GM18861 (cell line): Measurements from ENCODE around the gene HSPBP1.

Experiments
- ATAC-seq: cut with Tn5 transposase; IDR thresholded peaks from one replicate; pipeline ENCODE4 v1.9.1; 2021; ENCODE audit not compliant: unreplicated experiment

Gene HSPBP1

DNA sequence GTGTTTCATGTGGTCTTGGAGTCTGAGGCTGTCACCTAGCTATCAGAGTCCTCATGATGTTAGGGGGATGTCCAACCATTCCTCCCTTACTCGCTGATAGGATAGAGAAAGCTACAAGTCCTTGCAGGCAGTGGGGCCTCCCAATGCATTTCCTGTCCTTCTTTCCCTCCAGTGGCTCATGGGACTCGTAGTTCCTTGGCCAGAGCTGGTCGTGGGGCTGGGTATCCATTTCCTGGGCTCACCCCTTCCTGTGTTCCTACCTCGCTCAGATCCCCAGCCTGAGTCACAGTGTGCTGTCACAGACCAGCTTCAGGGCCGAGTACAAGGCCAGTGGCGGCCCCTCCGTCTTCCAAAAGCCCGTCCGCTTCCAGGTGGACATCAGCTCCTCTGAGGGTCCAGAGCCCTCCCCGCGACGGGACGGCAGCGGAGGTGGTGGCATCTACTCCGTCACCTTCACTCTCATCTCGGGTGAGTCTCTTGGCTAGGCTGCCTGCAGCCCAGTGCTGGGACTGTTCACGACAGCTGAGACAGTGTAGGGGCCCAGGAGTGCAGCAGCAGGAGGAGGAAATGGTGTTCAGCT, 26.2 kb upstream of the HSPBP1 start:
- ATAC-seq, result no peak

DNA sequence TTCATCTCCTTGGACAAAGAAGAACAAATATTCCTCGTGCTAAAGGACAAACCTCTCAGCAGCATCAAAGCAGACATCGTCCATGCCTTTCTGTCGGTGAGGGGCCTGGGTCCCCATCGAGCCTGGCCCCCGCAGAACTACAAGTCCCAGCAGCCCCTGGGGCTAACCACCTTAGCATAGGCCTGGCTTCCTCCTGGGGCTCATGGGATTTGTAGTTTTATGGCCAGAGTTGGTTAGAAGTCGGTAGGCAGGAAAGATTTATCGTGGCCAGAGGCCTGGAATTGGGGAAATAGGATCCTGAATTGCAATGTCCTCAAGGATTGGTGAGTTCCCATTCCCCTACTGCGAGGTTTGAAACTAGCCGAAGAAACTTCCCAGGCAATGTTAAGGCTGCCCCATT, 25.6 kb upstream of the HSPBP1 start:
- no peak for ATAC-seq

DNA sequence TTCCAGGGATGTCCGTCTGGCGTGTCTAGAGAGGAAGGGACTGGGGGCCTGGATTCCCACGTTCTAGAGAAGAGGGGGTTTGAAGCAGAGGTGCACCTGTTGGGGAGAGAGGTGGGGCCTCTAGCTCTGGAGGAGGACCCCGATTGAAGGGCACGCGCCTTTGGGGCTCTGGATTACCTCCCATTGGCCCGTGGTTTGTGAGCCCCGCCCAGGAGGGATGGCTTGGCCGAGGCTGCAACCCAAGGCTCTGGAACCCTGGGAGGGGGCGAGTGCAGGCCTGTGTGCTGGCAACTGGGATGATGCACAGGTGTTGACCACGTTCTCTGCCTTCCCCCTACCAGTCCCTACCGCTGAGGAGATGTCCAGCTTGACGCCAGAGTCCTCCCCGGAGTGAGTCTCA, 25.1 kb upstream of the HSPBP1 start:
- ATAC-seq, result no peak

DNA sequence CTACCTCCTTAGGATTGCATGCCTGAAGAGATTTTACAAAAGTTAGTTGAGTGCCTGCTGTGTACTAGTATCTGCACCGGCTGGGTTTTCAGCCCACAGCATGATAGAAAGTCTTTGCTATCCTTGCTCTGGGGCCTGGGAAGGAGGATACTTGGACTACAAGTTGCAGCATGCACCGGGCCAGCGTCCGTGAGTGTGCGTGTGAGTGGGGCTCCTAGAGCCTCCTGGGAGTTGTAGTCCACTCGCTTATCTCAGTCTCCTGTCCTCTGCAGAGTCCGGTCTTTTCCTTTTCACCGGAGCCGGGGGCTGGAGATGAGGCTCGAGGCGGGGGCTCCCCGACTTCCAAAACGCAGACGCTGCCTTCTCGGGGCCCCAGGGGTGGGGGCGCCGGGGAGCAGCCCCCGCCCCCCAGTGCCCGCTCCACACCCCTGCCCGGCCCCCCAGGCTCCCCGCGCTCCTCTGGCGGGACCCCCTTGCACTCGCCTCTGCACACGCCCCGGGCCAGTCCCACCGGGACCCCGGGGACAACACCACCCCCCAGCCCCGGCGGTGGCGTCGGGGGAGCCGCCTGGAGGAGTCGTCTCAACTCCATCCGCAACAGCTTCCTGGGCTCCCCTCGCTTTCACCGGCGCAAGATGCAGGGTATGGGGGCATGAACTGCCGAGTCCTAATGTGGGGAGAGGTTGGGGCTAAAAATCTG, 24.5 kb upstream of the HSPBP1 start:
- no peak for ATAC-seq

DNA sequence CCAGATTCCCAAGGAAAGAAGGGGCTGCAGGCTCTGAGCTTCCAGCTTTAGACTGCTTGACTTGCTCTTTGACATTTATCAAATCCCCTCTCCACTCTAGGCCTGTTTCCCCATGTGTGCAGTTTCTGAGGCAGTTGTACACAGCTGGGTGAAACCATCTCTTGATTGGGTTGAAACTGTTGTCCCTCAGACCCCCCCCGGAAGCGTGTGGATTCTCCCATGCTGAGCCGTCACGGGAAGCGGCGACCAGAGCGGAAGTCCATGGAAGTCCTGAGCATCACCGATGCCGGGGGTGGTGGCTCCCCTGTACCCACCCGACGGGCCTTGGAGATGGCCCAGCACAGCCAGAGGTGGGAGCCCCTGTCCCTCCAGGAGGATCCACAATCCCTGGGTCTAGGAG, 23.6 kb upstream of the HSPBP1 start:
- no peak for ATAC-seq

DNA sequence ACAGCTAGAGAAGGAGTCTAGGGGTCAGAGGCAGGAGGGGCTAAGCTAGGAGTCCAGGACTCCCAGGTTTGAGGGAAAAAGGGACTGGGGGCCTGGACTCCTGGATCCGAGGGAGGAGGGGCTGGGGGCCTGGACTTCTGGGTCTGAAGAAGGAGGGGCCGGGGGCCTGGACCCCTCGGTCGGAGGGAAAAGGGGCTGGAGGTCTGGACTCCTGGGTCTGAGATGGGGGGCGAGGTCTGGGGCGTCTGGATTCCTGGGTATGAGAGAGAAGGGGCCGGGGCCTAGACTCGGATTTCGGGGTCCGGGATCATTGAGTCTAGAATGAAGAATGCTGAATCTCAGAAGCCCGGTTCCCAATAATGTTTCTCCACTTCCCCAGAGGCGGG, 22.4 kb upstream of the HSPBP1 start:
- ATAC-seq, result no peak

DNA sequence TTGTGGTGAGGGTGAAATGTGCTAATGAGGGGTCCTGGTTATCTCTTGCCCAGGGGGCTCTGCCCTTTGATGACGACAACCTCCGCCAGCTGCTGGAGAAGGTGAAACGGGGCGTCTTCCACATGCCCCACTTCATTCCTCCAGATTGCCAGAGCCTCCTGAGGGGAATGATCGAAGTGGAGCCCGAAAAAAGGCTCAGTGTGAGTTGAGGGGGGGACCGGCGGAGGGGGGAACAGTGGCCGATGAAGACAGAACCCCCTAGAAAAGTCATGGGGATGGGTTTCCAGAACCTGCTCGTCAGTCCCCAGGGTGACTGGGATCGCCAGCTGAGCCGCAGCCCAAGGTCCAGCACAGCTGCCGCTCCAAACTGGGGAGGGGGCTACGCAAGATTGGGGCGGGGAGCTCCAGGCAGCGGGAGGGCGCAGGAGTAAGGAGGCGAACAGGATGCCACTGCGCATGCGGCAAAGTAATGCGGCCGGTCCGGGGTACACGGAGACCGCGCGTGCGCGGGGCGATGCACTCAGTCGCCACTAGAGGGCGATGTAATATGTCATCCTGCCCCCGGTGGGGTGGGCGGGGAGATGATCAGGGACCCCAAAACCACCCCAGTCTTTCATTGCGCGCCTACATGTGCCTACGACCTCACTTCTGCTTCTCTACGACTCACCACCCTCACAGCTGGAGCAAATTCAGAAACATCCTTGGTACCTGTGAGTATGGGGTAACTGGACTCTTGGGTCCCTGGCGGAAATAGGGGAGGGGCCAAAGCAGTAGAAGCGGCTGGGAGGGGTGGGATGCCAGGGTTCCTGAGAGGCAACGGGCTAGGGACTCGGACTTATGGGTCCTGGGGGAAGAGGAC, 21.8 kb upstream of the HSPBP1 start:
- no peak for ATAC-seq

DNA sequence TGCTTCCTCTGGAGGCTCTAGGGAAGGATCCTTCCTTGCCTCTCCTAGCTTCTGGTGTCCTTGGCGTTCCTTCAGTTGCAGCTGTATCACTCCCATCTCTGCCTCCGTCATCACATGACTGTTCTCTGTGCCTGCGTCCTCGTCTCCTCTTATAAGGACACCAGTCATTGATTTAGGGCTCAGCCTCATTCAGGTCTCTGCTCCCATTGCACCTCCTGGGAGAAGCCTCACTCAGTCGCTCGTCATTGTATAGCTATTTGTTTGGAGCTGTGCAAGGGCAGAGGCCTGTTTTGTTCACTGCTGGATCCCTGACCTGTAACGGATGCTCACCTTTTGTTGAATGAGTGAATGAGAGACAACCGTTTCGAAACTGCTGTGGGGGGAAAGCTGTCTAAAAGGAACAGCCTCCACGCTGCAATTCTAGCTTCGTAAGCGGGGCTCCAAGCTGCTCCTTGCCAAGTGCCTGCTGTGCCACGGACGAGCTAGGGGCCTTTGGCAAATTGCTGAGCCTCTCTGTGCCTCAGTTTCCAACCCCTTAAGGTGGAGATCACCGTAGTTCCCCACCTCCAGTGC, 21.1 kb upstream of the HSPBP1 start:
- ATAC-seq, result no peak

DNA sequence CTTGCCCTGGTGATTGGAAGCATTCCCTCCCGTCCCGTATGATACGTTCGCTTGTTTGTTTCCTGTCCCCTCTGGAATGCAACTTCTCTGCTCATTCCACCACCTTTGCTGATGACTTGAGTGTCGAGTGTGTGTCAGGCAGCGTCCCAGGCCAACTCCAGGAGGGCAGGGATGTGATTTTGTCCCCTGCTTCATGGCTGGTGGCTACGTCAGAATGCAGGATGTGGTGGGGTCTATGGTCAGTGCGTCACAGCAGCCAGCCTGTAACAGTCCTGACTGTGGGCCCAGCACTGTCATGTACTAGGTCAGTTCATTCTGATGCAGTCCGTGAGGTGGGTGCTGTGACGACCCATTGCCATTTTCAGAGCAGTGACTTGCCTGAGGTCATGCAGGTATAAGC, 20.1 kb upstream of the HSPBP1 start:
- no peak for ATAC-seq

DNA sequence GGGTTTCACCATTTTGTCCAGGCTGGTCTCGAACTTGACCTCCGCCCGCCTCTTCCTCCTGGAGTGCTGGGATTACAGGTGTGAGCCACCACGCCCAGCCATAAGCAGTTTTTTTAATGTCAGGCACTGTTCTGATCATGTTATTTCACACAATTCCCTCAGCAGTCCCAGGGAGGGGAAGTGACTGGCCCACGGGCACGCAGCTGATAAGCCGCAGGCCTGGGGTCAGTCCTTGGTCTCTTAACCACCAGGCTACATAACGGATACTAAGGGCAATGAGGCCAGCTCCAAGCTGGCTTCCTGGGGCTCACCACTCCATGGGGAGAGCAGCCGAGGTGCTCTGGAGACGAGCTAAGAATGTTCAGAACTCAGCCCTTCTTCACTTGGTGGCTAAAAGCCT, 17.4 kb upstream of the HSPBP1 start:
- no peak for ATAC-seq

DNA sequence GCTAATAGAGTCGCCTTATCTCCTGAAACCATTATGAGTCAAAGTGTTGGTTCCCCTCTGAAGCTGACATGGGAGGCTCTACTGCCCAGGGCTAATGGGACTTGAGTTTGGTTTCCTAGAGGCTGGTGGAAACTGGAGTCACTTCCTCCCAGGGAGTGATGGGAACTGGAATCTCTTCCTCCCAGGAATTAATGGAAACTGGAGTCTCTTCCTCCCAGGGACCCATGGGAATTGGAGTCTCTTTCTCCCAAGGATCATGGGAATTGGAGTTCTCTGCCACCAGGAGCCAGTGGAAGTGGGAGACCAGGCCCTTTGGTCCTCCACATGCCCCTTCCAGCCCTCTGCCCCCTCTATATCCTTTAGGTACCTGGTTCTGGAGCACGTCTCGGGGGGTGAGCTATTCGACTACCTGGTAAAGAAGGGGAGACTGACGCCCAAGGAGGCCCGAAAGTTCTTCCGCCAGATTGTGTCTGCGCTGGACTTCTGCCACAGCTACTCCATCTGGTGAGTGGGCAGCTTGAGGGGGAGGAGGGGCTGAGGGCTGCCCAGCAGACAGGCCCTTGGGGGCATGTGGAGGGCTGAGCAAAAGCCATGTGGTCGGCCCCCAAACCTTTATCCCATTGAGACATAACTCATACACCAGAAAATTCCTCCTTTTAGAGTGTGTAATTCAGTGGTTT, 9.3 kb upstream of the HSPBP1 start:
- ATAC-seq, result no peak

DNA sequence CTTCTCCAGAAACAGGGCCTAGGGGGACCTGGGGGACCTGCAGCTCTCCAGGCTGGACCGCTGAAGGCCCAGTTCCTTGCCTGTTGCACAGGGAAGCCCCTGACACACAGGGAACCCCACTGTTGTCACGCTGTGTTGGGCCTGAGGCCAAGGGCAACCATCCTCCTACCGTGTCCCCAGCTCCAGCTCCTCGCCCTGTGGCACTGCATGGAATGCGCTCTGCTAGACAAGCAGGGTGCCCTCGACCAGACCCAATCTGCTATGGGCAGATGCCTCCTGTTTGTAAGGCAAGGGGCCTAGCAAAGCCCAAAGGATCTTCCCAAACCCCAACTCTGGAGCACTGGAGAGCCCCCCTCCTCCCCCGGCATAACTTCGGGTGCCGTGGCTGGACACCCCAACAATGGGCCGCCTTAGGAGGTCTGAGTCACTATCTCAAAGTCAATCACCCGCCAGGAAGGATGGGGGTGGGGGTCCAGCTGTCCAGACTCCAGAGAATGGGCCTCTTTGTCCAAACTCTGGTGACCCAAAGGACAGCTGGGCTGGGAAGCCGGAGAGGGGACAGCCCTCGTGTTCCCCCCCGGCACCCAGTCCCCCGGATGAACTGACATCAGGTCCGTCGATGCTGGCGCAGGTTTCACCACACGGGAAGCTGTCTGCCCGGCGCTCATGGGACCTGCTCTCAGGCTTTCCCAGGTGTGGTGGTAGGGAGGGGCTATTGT, 7.6 kb upstream of the HSPBP1 start:
- ATAC-seq, result no peak

DNA sequence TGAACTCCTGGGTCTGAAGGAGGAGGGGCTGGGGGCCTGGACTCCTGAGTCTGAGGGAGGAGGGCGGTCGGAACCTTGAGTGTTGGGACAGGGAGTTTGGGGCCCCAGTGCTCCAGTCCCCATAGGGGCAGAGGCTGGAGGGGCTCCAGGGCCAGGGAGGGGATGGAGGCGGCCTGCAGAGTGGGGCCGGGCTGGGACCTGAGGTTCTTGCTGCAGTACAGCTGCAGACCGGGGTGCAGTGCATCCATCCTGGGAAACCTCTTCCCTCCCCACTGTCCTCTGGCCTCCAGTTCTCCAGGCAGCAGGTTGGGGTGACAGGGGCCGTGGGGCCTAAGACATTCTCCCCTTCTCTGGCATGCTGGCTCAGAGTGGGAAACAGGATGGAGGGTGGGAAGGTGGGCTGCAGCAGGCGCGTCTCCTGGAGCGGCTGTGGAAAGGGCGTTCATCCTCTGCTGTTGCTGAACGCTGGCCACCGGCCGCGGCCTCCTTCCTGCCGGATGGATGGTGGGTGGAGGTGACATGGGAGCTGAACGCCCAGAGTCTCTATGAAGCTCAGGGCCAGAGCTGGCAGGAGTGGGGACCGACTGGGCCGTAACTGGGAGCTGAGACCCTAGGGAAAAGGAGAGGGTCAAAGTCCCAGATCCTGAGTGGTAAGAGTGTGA, 5.5 kb upstream of the HSPBP1 start:
- ATAC-seq, result no peak

DNA sequence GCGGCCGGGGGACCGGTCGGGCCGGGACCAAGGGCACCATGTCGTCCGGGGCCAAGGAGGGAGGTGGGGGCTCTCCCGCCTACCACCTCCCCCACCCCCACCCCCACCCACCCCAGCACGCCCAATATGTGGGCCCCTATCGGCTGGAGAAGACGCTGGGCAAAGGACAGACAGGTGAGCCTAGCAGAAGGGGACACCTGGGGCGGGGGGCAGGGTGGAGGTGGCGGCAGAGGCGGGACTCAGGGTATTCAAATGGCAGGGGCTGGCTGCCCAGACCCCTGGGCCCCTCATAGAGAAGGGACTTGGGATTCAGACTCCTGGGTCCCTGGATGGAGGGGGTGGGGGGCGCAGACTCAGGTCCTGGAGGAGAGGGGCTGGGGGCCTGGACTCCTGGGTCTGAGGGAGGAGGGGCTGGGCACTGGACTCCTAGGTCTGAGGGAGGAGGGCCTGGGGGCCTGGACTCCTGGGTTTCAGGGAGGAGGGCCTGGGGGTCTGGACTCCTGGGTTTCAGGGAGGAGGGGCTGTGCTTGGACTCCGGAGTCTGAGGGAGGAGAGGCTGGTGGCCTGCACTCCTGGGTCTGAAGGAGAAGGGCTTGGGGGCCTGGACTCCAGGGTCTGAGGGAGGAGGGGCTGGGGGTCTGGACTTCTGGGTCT, 4.6 kb upstream of the HSPBP1 start:
- no peak for ATAC-seq

DNA sequence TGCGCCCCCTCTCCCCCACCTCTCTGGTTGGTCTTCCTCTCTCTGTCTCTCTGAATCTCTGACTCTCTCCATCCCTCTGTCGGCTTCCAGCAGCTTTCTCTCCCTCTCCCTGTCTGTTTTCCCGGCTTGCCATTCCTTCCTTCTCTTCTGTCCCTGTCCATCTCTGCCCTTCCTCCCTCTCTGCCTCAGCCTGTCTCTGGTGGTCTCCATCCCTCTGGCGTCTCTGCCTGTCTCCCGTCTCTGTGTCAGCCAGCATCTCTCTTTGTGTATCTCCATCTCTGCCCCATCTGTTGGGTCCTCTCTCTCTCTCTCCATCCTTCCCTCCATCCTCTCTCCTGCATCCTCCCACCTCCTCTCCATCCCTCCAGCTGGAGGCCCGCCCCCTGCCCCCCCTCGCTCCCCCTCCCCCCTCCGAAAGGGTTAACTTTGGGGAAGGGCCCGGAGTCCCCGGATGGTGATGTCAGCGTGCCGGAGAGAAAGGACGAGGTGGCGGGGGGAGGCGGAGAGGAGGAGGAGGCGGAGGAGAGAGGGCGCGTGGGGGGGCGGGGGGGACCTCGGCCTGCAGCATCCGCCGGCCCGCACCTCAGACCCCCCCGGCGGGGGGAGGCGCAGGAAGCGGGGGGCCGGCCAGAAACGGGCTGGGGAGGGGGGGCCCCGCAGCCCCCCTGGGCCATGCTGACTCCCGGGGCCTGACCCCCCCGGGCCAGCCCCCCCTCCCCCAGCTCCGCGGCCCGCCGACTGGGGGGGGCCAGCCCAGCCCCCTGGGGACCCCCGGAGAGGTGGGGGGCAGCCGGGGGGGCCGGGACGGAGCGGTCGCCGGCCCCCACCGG, 3.9 kb upstream of the HSPBP1 start, which contains the start of gene BRSK1:
Gene BRSK1 (plus strand): TSS at position 450 of the 830 bp plus-strand sequence. CDS start 446 bp downstream, outside the sequence.
- ATAC-seq, result no peak

DNA sequence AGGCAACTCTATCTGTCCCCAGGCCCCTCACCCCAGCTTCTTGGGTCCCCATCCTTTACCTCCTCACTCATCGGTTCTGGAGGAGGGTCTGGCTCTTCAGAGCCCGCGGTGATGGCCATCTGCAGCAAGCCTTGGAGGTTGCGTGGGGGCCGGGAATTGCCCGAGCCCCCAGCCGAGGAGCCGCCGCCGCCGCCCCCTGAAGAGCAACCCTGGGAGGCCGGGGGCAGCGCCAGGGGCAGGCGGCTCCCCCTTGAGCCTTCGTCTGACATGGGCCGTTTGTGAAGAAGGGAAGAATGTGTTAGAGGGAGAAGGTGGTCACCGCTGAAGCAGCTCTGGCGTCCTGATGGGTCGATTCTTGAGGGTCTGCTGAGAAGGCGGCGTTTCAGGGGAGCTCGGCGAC, 570 bp downstream of the HSPBP1 start:
- ATAC-seq, result no peak

DNA sequence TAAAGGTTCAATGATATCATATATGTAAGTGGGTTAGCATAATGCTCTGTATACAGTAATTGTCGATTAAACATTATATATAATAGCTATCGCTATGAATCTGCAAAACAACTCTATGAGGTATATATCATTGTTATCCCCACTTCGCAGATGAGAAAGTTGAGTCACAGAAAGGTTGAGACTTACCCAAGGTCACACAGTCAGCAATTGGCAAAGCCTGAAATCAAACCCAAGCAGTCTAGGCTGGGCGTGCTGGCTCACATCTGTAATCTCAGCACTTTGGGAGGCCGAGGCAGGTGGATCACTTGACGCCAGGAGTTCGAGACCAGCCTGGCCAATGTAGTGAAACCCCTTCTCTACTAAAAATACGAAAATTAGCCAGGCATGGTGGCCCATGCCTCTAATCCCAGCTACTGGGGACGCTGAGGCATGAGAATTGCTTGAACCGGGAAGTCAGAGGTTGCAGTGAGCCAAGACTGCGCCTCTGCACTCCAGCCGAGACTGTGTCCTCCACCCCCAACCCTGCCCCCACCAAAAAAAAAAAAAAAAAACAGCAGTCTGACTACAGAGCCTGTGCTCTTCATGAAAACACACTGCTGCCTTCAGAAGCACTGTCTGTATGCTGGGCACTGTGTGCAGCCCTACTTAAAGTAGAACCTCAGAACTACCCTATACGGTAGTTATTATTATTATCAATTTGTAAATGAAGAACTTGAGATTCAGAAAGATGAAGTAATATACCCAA, 1.3 kb downstream of the HSPBP1 start:
- no peak for ATAC-seq

DNA sequence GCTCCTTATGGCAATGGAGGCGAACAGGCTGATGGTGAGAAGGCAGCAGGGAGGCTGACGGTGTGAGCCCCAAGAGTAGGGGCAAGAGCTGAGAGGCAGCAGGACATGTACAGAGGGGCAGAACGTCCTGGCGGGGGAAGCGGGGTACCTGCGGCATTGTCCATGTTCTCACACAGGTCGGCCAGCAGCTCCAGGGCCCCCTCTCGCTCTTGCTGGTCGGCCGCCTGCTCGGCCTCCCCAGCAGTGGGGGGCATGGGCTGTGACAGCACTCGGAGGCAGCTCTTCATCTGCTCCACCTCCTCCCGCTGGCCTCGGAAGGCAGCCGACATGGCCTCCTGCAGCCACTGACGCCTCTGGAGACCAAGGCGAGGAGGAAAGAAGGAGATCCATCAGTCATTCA, 2.4 kb downstream of the HSPBP1 start:
- no peak for ATAC-seq
